Activated B cell treated with CpG ODN at 0.5 μM for 24 hours (primary cell): Measurements from ENCODE around the gene MRGPRE. TPM values are rescaled to one million over a fixed set of nuclear protein-coding genes. Genes with fewer than 3 reads are reported as not detected.

Experiments
- ATAC-seq: fragments of 200-7000 bp; cut with Tn5 transposase; one replicate; pipeline ENCODE4 v1.10.0; 2021; ENCODE audit warnings: low read depth, mild to moderate bottlenecking, moderate library complexity
- CTCF ChIA-PET: fragments of 350-600 bp; sonication (Branson Sonifier 250); formaldehyde crosslinking; loops from one replicate; lab custom pipeline; 2021; ENCODE audit warnings: antibody characterized with exemption; lab: Charles Lee
- POLR2A ChIA-PET: fragments of 350-600 bp; sonication (Branson Sonifier 250); formaldehyde crosslinking; loops from one replicate; lab custom pipeline; 2021; ENCODE audit warnings: antibody characterized with exemption; lab: Charles Lee
- DNase-seq: peaks from one replicate; pipeline ENCODE4 v3.0.0; 2022
- H3K27ac Mint-ChIP-seq: one replicate; pipeline ENCODE4 v1.8.0; 2020; ENCODE audit warnings: mixed read lengths
- H3K27me3 Mint-ChIP-seq: one replicate; pipeline ENCODE4 v1.8.0; 2021; ENCODE audit warnings: mixed read lengths
- H3K36me3 Mint-ChIP-seq: one replicate; pipeline ENCODE4 v1.8.0; 2021; ENCODE audit warnings: low read depth, mixed read lengths
- H3K4me1 Mint-ChIP-seq: one replicate; pipeline ENCODE4 v1.8.0; 2021; ENCODE audit warnings: mixed read lengths
- H3K4me3 Mint-ChIP-seq: one replicate; pipeline ENCODE4 v1.8.0; 2020; ENCODE audit warnings: mild to moderate bottlenecking, mixed read lengths
- H3K9me3 Mint-ChIP-seq: one replicate; pipeline ENCODE4 v1.8.0; 2020; ENCODE audit warnings: mixed read lengths
- CTCF ChIP-seq: fragments of 200-600 bp; IDR thresholded peaks from one replicate; pipeline ENCODE4 v1.8.0; 2022; ENCODE audit warnings: antibody characterized with exemption, mild to moderate bottlenecking
- intact Hi-C: fragments of 100-400 bp; cut with micrococcal nuclease; formaldehyde crosslinking; loops from one replicate; pipeline ENCODE4 v1.15.1; 2024
- total RNA-seq: library from RNA; stranded (reverse); gene quantifications from 2 replicates; pipeline ENCODE4 v1.2.3, GENCODE V29; 2022

Gene MRGPRE
- total RNA-seq, 1 donor from 2014 or later = not detected

- no peak overlapping the region for H3K27ac Mint-ChIP-seq
- H3K27me3 Mint-ChIP-seq = peaks cover 5% of the 10 kb centered on the region
- H3K4me3 Mint-ChIP-seq = no peak overlapping the region
- DNase-seq (no peak), ATAC-seq (no peak)
- no peaks in the 10 kb centered on the region for H3K4me1 Mint-ChIP-seq
- intact Hi-C loops = no loop called here
- ChIA-PET CTCF (no interaction called here), POLR2A (no interaction called here)
- no peaks in the 10 kb centered on the region for H3K36me3 Mint-ChIP-seq
- no peak for TF ChIP-seq CTCF
- H3K9me3 Mint-ChIP-seq = peaks cover 2% of the 10 kb centered on the region
Observed at GRCh38 chr11:3183523-3183922, 48.7 kb downstream of the MRGPRE start.

- DNase-seq (no peak), ATAC-seq (no peak)
- H3K9me3 Mint-ChIP-seq = peaks cover 7% of the 10 kb centered on the region
- no peaks in the 10 kb centered on the region for H3K4me1 Mint-ChIP-seq
- intact Hi-C loops = no loop called here
- peaks cover 5% of the 10 kb centered on the region for H3K27me3 Mint-ChIP-seq
- ChIA-PET POLR2A (no interaction called here), CTCF (no interaction called here)
- TF ChIP-seq CTCF = no peak
- no peak overlapping the region for H3K27ac Mint-ChIP-seq
- H3K4me3 Mint-ChIP-seq = no peak overlapping the region
- no peaks in the 10 kb centered on the region for H3K36me3 Mint-ChIP-seq
Observed at GRCh38 chr11:3182462-3182852, 49.8 kb downstream of the MRGPRE start.

GRCh38 chr11:3181725-3182461 is 50.3 kb downstream of the MRGPRE start:
- H3K4me1 Mint-ChIP-seq = no peaks in the 10 kb centered on the region
- no peak for ATAC-seq
- peaks cover 8% of the 10 kb centered on the region for H3K9me3 Mint-ChIP-seq
- no peak for TF ChIP-seq CTCF
- H3K4me3 Mint-ChIP-seq = no peak overlapping the region
- no peaks in the 10 kb centered on the region for H3K36me3 Mint-ChIP-seq
- intact Hi-C loops = no loop called here
- H3K27ac Mint-ChIP-seq = no peak overlapping the region
- ChIA-PET POLR2A (no interaction called here), CTCF (no interaction called here)
- no peak for DNase-seq
- peaks cover 5% of the 10 kb centered on the region for H3K27me3 Mint-ChIP-seq

DNA sequence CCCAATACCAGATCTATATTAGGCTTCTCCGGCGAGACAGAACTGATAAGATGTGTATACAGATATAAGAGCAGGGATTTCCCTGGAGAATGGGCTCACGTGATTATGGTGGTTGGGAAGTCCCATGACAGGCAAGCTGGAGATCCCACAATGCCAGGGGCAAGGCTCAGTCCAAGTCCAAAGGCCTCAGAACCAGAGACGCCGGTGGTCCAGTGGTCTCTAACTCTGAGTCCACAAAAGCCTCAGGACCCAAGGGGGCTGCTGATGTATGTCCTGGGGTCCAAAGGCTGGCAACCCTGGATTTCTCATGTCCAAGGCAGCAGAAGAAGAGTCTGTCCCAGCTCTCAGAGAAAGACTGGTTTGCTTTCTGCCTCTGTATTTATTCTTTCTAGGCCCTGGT is 51.3 kb downstream of the MRGPRE start:
- Mint-ChIP-seq H3K27me3 (peaks cover 6% of the 10 kb centered on the region), H3K36me3 (no peaks in the 10 kb centered on the region), H3K27ac (no peak overlapping the region), H3K4me3 (no peak overlapping the region), H3K9me3 (peaks cover 12% of the 10 kb centered on the region), H3K4me1 (no peaks in the 10 kb centered on the region)
- DNase-seq (no peak), ATAC-seq (no peak)
- CTCF ChIA-PET = no interaction called here
- no peak for TF ChIP-seq CTCF
- POLR2A ChIA-PET = no interaction called here
- intact Hi-C loops = no loop called here

GRCh38 chr11:3178349-3178748 is 53.9 kb downstream of the MRGPRE start:
- no peak overlapping the region for H3K27ac Mint-ChIP-seq
- intact Hi-C loops = no loop called here
- no peaks in the 10 kb centered on the region for H3K4me1 Mint-ChIP-seq
- H3K4me3 Mint-ChIP-seq = no peak overlapping the region
- H3K9me3 Mint-ChIP-seq = peaks cover 15% of the 10 kb centered on the region
- no peak for TF ChIP-seq CTCF
- H3K36me3 Mint-ChIP-seq = no peaks in the 10 kb centered on the region
- peaks cover 8% of the 10 kb centered on the region for H3K27me3 Mint-ChIP-seq
- POLR2A ChIA-PET = no interaction called here
- CTCF ChIA-PET = no interaction called here
- DNase-seq (no peak), ATAC-seq (no peak)
